MM.1S (cell line): ENCODE data around the gene TMEM82.

Experiments
- CTCF ChIP-seq: fragments of 300-600 bp; sonication (generic); IDR thresholded peaks from 2 replicates; pipeline ENCODE4 v1.5.1; 2016; ENCODE audit warnings: antibody characterized with exemption, low read length, mixed read lengths
- EZH2 ChIP-seq: fragments of 300-600 bp; sonication (generic); optimal IDR thresholded peaks from 2 replicates; pipeline ENCODE3; 2017; ENCODE audit warnings: low read depth, mild to moderate bottlenecking, antibody characterized with exemption, low read length, mixed read lengths
- EZH2phosphoT487 ChIP-seq: fragments of 300-600 bp; sonication (generic); IDR thresholded peaks from 2 replicates; pipeline ENCODE4 v1.6.1; 2018; ENCODE audit warnings: antibody characterized with exemption, low read length

- TF ChIP-seq CTCF, result no peak
- TF ChIP-seq EZH2, result no peak
- no peak for TF ChIP-seq EZH2phosphoT487
Observed at GRCh38 chr1:15749399-15750291, 7.3 kb downstream of the TMEM82 start.
